Keratinocyte (primary cell): ENCODE data around the gene MAP4K3.

Experiments
- CTCF ChIP-seq, 3 experiments: IDR thresholded peaks in 1 of 3; conservative IDR thresholded peaks in 1 of 3; optimal IDR thresholded peaks in 1 of 3; 2 replicates in 2 of 3; 3 replicates in 1 of 3; pipeline versions ENCODE3 to v1.5.1; 2011; ENCODE audit warnings: low read length in 3 of 3, mild to moderate bottlenecking in 3 of 3, moderate library complexity in 2 of 3, control low read depth in 1 of 3, inconsistent platforms in 1 of 3; ENCODE audit not compliant: insufficient read depth in 2 of 3; ENCODE audit errors: extremely low read depth in 1 of 3
- EZH2 ChIP-seq: IDR thresholded peaks from one replicate; pipeline ENCODE4 v1.6.1; 2012; ENCODE audit warnings: inconsistent platforms, mild to moderate bottlenecking, low read length, moderate library complexity

- TF ChIP-seq CTCF (optimal IDR thresholded peaks at IDR 0.05 in 1 of 3, IDR thresholded peaks at IDR 0.05 in 1 of 3, conservative IDR thresholded peaks at IDR 0.05 in 1 of 3; ENCODE audit: extremely low read depth in 1 of 3, insufficient read depth in 2 of 3, low read length in 3 of 3) (no peak), EZH2 (no peak)
Observed at GRCh38 chr2:39247512-39248043, 189.5 kb downstream of the MAP4K3 start.
